ENCODE results near the gene ATL1. TPM values are rescaled to one million over a fixed set of nuclear protein-coding genes. Genes with fewer than 3 reads are reported as not detected.

Gene ATL1
- total RNA-seq, 1 donor from 2014 or later, result 1.5 TPM

DNA sequence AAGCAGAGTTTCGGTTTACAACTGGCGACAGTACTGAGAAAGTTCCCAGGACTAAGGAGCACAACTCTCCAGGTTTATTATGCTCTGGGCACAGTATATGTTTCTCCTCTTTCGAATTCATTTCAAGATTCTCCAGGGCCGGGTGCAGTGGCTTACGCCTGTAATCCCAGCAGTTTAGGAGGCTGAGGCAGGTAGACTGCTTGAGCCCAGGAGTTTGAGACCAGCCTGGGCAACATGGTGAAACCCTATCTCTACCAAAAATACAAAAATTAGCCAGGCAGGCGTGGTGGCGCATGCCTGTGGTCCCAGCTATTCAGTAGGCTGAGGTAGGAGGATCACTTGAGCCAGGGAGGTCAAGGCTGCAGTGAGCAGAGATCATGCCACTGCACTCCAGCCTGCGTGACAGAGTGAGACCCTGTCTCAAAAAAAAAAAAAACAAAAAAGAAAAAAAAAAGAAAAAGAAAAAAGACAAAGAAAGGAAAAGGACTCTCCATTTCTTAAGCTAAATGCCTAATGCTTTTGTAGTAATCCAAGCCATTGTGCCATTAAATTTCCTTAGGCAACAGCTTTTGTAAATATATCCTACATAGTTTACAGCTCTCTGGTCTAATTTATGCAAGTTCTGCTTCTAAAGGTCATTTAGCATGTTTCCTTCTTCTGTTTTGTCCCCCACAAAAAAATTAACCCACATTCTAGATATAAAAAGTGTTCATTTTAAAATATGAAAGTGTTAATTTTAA is 34.8 kb downstream of the ATL1 start:
- intact Hi-C loops (cut with DNase I), result loop anchor here (5.0 kb wide), 1 partner anchor 268 kb away; no protein-coding TSS in a partner anchor
- DNase-seq (ENCODE audit: low spot score), result no peak

DNA sequence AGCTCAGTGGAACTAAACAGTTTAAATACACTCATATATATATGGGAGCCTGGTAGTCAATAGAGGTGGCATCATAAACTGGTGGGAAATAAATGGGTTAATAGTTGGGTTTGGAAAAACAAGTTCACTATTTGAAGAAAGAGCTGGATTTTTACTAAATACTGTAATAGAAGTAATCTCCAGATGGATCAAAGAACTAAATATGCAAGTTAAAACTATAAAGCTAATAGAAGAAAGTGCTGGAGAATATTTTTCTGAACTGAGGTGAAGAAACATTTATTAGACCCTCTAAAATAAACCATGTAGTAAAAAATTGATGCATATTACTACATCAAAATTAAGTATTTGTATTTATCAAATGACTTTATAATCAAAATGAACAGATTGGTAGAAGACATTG is 38.8 kb downstream of the ATL1 start:
- DNase-seq (ENCODE audit: low spot score), result no peak
- intact Hi-C loops (cut with DNase I), result loop anchor here (5.0 kb wide), 1 partner anchor 264 kb away; no protein-coding TSS in a partner anchor

DNA sequence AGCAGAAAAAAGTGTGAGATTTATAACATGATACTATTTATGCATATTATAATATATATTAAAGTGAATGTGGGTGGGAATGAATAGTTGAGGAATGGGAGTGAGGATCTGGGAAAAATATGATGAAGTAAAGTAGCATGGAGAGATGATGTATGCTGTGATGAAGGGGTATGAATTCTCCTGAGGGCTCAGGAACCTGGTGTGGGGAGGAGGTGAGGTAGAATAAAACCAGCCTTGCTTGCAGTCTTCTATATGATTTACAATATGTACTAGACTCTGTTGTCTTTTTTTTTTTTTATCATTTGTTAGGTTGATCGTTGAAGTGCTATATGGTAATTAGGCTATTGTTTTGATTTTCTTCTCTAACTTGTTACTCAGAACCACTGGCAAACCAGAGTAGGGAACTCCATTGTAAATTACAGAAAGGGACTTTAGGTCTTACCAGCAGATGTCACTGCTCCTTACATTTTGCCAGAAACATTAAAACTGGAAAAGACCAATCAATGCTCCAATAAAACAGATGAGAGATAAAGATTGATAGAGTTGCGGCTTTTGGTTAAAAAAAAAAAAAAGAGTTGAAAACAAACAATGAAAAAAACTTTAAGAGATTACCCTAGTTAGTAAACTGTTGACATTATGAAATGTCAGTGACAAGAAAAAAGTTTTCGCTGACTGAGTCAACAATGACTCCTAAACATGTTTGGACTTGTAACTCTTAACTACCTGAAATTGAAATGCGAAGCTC is 39.9 kb downstream of the ATL1 start:
- no peak for DNase-seq (ENCODE audit: low spot score)
- intact Hi-C loops (cut with DNase I), result loop anchor here (5.0 kb wide), 2 partner anchors 177 to 262 kb away; no protein-coding TSS in a partner anchor

DNA sequence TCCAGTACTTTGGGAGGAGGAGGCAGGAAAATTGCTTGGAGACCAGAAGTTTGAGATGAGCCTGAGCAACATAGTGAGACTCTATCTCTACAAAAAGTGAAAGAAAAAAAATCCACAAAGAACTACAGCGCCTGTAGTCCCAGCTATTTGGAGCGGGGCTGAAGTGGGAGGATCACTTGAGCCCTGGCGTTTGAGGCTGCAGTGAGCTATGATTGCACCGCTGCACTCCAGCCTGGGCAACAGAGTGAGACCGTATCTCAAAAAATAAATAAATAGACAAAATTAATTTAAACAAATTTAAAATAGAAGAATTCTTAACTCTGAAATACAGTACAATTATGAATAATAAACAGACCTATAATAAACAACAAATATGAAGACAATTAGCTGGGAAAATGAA is 40.9 kb downstream of the ATL1 start:
- intact Hi-C loops (cut with DNase I), result loop anchor here (5.0 kb wide), 1 partner anchor 176 kb away; no protein-coding TSS in a partner anchor
- no peak for DNase-seq (ENCODE audit: low spot score)

DNA sequence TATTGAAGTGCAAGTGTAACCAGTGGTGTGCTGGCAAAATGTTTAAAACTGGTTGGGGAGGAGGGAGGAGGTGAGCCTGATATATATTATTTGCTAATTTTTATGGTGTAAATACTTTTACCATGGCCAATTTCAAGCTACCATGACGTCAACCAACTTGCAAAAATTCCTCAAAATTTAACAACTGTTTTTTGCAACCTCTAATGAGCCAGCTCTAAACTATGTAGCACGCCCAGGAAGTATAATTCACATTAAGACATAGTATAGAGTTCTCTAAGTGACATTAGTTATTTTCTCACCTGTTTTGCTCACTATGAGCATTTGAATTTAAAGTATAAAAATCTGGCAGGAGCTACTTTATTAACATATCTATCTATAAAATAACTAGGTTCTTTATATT is 41.4 kb downstream of the ATL1 start:
- intact Hi-C loops (cut with DNase I), result loop anchor here (5.0 kb wide), 1 partner anchor 176 kb away; no protein-coding TSS in a partner anchor
- DNase-seq (ENCODE audit: low spot score), result no peak

DNA sequence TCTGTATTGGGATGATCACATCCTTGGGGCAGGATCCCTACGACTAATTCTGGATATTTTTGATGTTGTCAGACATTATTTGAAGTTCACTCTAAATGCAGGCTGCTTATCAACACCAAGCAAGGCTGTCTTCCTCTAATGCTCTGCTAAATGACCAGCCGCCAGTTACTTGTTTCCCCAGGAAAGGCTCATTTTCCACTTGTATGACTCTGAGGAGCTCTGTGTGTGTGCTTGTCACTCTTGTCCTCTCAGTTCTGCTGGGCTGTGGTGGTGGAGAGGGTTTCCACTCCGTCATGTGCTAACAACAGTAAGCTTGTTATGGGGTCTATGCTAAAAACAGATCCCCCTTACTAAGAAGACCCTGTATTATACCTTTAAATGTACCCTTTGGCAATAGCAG is 42.1 kb downstream of the ATL1 start:
- no peak for DNase-seq (ENCODE audit: low spot score)
- intact Hi-C loops (cut with DNase I), result loop anchor here (5.0 kb wide), 1 partner anchor 175 kb away; no protein-coding TSS in a partner anchor

DNA sequence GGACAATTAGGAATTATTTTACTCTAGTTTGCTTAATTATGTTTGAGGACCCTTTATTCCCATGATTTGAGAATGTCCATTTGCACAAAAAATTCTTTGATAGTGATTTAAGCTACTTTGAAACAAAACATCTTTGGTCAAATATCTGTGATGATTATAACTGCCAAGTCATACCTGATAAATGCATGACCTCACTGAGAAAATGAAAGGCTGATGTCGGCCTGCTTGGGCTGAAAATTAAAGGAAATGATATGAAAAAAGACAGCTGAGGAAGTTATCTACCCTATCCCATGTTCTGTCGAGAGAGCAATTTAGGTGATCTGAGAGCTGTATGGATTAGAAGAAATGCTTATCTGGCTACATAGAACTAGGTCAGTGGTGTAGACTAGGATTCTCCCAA is 43.6 kb downstream of the ATL1 start:
- DNase-seq (ENCODE audit: low spot score), result no peak

DNA sequence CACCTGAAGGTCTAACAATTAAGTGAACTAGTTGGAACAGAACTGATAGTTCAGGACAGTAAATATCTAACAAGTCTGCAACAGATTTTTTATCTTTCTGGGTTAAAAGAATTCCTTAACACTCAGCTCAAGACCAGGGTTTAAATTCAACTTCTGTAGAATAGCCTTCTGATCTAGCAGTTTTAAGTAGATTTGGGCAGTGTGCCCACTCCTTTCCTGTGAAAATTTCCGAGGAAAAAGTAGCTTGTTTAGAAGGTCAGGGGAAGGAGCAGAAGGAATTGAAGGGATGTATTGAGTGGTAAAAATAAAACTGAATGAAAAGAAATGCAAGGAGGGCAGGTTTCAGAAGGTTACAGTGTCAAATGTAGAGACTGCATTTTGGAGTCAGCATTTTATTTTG is 45.8 kb downstream of the ATL1 start:
- no peak for DNase-seq (ENCODE audit: low spot score)
- intact Hi-C loops (cut with DNase I), result no loop called here

More for the DNA sequence above, 43.6 kb downstream of the ATL1 start:
- intact Hi-C loops (cut with DNase I), result loop anchor here (5.0 kb wide), 1 partner anchor 174 kb away; no protein-coding TSS in a partner anchor

DNA sequence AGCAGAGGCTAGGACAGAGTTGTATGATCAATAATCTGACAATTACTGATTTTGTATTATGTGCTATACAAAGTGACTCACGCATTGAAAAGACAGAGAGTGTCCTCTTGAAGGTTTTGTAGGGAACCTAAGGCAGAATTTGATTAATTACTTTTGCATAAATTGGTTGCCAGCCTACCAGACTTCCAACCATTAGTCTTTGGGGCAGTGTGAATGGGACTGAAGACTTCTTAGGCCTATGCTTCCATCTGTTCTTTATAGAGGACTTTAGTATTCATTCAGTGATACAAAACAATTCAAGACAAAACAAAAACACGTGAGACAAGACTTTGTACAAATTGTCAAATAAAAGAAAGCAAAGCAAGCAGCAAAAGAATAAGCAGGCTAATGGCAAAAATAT is 46.5 kb downstream of the ATL1 start:
- DNase-seq (ENCODE audit: low spot score), result no peak
- intact Hi-C loops (cut with DNase I), result no loop called here

DNA sequence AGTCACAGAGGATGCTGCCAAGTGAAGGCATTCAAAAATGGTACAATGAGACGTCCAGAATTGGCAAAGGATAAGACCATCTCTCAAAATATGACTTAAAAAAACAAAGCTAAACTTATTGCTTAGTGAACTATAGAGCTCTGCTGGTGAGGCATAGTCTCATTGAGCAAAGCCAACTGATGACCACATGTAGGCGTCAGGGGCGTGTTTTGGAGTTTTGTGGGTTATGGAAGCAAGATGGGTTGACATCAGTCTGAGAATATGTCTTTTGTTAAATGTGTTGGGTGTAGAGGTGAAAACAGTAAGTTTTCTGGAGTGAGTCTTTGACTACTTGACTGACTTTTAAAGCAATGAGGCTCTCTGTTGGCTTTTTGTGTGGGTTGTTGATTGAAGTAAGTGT is 47.2 kb downstream of the ATL1 start:
- intact Hi-C loops (cut with DNase I), result no loop called here
- no peak for DNase-seq (ENCODE audit: low spot score)

DNA sequence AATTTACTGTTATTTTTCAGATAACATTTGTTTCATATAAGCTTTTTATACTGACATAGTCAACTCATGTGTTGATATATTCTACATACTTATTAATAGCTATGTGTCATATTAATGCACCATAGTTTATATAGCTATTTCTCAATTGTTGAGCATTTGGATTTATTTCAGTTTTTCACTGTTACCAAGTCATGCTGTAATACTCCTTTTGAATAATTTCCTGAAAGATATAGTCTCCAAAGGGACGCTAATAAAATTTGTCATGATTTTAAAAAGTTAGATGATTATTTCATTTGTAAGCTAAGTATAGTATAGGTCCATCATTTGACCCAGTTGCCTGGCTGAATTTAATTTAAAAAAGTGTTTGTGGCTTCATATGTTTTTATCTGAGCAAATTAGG is 47.8 kb downstream of the ATL1 start:
- no peak for DNase-seq (ENCODE audit: low spot score)
- intact Hi-C loops (cut with DNase I), result no loop called here

DNA sequence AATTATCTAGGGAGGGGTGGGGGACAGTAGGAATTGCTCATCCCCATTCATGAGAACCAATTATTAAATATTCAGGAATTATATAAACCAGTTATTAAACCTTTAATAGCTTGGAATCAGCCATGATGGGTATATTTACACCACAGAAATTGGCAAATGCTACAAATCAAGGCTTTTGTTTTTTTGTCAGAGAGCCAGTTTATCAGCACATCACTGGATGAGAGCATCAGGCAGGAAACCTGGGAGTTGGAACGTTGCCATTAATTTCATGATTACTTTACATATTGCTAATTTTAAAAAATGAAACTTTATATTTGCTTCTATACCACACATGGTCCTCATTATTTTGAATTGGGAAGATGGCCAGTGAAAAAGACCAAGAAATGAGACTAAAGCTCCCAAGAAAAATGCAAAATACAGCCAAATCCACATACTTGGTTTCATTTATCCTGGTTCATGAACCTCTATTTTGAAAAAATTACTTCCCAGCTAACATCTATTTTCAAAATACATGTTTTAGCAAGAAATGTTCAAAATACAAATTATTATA is 48.4 kb downstream of the ATL1 start:
- intact Hi-C loops (cut with DNase I), result no loop called here

DNA sequence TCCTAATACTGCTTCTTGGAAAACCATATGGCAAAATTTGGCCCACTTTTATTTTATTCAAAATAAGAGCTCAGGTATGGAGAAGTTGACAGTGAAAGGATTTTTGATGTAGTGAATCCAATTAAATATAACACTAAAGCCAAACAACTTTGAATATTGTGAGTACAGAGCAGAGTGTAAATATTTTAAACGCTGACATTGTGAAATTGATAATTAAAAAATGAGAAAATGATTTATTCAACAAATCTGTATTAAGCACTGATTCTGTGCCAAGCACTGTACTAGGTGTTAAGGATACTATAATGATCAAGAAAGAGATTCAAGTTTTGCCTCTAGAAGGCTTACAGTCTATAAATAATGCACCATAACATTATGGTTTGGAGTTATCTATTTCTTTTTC is 50.5 kb downstream of the ATL1 start:
- intact Hi-C loops (cut with DNase I), result loop anchor here (10.0 kb wide), 1 partner anchor 104 kb away; no protein-coding TSS in a partner anchor
- no peak for DNase-seq (ENCODE audit: low spot score)

More for the DNA sequence above, 48.4 kb downstream of the ATL1 start:
- no peak for DNase-seq (ENCODE audit: low spot score)

DNA sequence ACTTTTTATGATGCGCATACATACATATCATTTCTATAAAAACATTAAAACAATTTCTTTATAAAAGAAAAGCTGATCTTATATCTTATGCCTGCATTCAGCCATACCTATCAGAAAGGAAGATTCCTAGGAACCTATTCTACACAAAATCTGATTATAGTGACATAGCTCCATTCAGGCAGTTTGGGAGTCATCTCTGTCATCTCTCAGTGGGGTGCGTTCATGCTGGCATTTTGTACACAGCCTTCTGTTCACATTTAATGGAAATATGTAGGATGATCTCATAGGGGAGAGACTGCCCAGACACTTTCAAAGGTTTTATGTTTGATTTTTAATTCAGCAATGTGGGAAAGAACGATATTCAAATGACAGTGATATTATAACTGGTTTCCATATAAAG is 52.9 kb downstream of the ATL1 start:
- intact Hi-C loops (cut with DNase I), result loop anchor here (10.0 kb wide), 1 partner anchor 102 kb away; no protein-coding TSS in a partner anchor
- no peak for DNase-seq (ENCODE audit: low spot score)

DNA sequence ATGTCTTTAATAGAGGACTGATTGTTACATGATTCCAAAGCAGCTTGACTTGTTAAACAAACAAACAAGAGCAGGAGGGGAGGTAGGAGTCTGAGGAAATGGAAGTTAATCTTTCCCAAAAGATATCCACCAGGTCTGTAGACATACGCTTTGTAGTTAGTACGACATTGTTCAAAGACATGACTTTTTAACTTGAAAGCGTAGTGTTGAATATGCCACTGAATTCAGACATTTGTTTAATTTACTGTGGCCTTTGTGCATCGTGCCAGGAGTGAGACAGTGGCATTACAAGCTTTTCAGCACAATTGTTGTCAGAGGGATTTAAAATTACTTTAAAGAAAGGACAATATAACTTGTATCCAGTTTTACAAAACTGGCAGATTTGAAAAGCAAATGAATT is 55.1 kb downstream of the ATL1 start:
- no peak for DNase-seq (ENCODE audit: low spot score)
- intact Hi-C loops (cut with DNase I), result loop anchor here (10.0 kb wide), 1 partner anchor 100 kb away; no protein-coding TSS in a partner anchor

DNA sequence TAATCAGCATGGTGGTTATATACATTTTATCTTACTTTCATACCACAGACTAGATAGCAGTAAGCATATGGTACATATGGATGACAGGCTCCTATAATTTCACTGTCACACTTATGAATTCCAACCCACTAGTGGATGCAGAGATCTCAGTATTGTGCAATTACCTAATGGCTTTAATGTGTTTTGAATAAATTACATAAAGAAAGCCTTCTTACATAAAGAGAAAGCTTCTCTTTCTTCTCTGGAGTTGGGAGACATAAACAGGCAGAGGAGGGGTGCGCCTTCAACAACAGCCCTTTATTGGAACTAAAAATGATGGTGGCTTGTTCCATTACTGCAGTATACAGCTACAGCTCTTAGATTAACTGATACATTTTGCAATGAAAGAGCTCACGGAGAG is 55.6 kb downstream of the ATL1 start:
- DNase-seq (ENCODE audit: low spot score), result no peak
- intact Hi-C loops (cut with DNase I), result loop anchor here (10.0 kb wide), 1 partner anchor 99 kb away; no protein-coding TSS in a partner anchor

DNA sequence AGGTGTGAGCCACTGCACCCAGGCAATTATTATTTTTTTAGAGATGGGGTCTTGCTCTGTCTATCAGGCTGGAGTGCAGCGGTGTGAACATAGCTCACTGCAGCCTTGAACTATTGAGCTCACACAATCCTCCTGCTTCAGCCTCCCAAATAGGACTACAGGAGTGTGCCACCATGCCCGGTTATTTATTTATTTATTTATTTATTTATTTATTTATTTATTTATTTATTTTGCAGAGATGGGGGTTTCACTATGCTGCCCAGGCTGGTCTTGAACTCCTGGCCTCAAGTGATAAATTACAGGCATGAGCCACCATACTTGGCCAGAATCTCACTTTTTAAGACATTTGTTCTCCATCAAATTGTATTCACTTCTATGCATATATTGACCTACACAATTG is 56.3 kb downstream of the ATL1 start:
- DNase-seq (ENCODE audit: low spot score), result no peak
- intact Hi-C loops (cut with DNase I), result loop anchor here (10.0 kb wide), 1 partner anchor 99 kb away; no protein-coding TSS in a partner anchor

DNA sequence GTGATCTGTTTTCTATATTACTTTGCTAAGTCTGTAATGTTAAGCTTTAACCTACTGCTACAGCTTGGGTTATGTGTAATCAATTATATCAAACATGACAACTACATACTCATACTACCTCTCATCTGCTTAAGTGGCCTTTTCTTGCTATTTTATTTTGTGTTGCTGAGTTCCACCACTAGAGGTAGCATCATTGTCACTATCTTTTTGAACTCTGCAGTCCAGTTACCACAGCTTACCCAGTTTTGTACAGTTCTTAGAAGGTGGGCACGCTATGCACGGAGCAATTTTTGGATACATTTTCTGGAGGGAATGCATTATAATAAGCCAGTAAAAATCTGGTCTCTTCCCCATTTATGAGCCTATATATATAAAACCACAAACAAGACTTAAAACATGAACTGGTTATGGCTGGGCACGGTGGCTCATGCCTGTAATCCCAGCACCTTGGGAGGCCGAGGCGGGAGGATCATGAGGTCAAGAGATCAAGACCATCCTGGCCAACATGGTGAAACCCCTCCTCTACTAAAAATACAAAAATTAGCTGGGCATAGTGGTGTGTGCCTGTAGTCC is 59.7 kb downstream of the ATL1 start:
- no peak for DNase-seq (ENCODE audit: low spot score)
- intact Hi-C loops (cut with DNase I), result loop anchor here (10.0 kb wide), 1 partner anchor 95 kb away; no protein-coding TSS in a partner anchor

DNA sequence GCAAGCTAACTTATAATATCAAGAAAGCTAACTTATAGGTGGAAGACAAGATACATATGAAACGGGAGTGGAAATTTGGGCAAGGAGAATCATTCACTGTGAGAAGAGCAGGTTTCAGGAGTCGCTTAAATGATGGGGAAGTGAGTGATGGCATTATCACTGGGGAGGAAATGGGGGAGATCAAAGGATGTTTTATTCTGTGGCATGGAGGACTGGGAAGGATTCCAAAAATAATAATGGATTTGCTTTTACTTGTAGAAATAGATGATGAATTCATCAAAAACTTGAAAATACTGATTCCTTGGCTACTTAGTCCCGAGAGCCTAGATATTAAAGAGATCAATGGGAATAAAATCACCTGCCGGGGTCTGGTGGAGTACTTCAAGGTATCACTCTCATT is 60.4 kb downstream of the ATL1 start:
- DNase-seq (ENCODE audit: low spot score), result no peak
- intact Hi-C loops (cut with DNase I), result no loop called here

DNA sequence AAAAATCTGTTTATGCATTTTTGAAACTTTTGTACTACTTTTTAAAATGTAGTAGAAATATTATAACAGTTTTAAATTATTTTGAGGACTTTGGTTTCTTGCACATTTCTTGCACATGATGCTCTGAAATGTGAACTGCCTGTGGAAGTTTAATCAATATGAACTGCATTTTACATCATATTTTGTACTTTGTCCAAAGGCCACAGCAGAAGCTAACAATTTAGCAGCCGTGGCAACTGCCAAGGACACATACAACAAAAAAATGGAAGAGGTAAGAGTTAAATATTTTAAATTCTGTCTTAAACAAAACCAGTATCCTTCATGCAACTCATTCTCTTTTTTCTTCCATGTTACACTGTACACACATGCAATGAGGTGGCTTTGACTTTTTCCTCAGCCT is 63.0 kb downstream of the ATL1 start:
- DNase-seq (ENCODE audit: low spot score), result no peak
- intact Hi-C loops (cut with DNase I), result no loop called here

Data from cardiac septum (tissue), 1 donor.